Adrenal gland (tissue), 12 donors: ENCODE measurements around the gene STARD10. TPM values are rescaled to one million over a fixed set of nuclear protein-coding genes. Genes with fewer than 3 reads are reported as not detected.

Source experiments
- DNase-seq, 7 donors: peaks; one replicate each; pipeline ENCODE4 v3.0.0-alpha.2; 2019 to 2020
- H3K27ac ChIP-seq, 5 donors: fragments of 200-600 bp; sonication (generic) in 4 of 5; 1 replicate in 3 of 5; 2 replicates in 2 of 5; pipeline versions ENCODE4 v1.5.1 to v1.8.0; 2016 to 2020; ENCODE audit warnings: mild to moderate bottlenecking in 1 of 5
- H3K27me3 ChIP-seq: fragments of 200-600 bp; 2 replicates; pipeline ENCODE4 v1.8.0; 2021
- H3K36me3 ChIP-seq, 2 donors: fragments of 200-600 bp; replicated peaks in 1 of 2; 1 replicate in 1 of 2; 2 replicates in 1 of 2; pipeline versions ENCODE4 v1.5.1 to v1.8.0; 2018 to 2022
- H3K4me1 ChIP-seq, 2 donors: fragments of 200-600 bp; replicated peaks in 1 of 2; 1 replicate in 1 of 2; 2 replicates in 1 of 2; pipeline versions ENCODE4 v1.5.1 to v1.8.0; 2018 to 2021
- H3K4me3 ChIP-seq, 4 donors: fragments of 200-600 bp; sonication (generic) in 3 of 4; one replicate each; pipeline ENCODE4 v1.5.1; 2016 to 2018
- H3K9me3 ChIP-seq, 3 donors: fragments of 200-600 bp; sonication (generic) in 1 of 3; replicated peaks in 1 of 3; 1 replicate in 2 of 3; 2 replicates in 1 of 3; pipeline versions ENCODE4 v1.5.1 to v1.8.0; 2016 to 2021
- POLR2A ChIP-seq, 2 donors: fragments of 450-650 bp; IDR thresholded peaks; one replicate each; pipeline ENCODE4 v1.6.1; 2017; ENCODE audit warnings: antibody characterized with exemption in 2 of 2, mild to moderate bottlenecking in 2 of 2, moderate library complexity in 1 of 2
- WGBS, 4 donors: extraction: QIAGEN DNeasy Blood & Tissue Kit in 2 of 4; methylation state at CpG; one replicate each; pipeline versions ENCODE4 v1.1.5 to v1.1.7; 2013 to 2017; 5-methylcytosine and 5-hydroxymethylcytosine counted together
- intact Hi-C, 2 donors: fragments of 100-400 bp; cut with DNase I; formaldehyde crosslinking; loops; one replicate each; pipeline versions ENCODE4 v1.14.1 to v1.15.0; 2022 to 2023
- polyA plus RNA-seq, 3 donors: library from polyadenylated mRNA; stranded (reverse); fragments of 200-250 nt in 2 of 3; fragments of 350-450 nt in 1 of 3; fragmentation: Illumina TruSeq in 1 of 3; extraction: RNeasy Lipid Tissue Mini Kit (QIAGEN cat#74804) in 1 of 3; gene quantifications; one replicate each; pipeline ENCODE4 v1.2.3, GENCODE V29; 2013 to 2014
- total RNA-seq, 9 donors: library from RNA; depleted of rRNA in 4 of 9; stranded (reverse); fragments of >200 nt in 4 of 9; fragments of 120-200 nt in 1 of 9; fragmentation: NEBNext Ultra II Directional in 1 of 9; extraction: Animal tissue kit (Norgen Biotek cat#: 25700) in 1 of 9; gene quantifications; one replicate each; pipeline versions ENCODE4 v1.1.0 to v1.2.4, GENCODE V29; 2013 to 2023
- TF ChIP-seq, protein P1 (sequence below), 6 experiments: fragments of 450-650 bp in 4 of 6; fragments of 200-600 bp in 2 of 6; sonication (generic) in 1 of 6; IDR thresholded peaks; 1 replicate in 5 of 6; 2 replicates in 1 of 6; pipeline versions ENCODE4 v1.5.1 to v1.8.0; 2016 to 2021; ENCODE audit warnings: antibody characterized with exemption in 6 of 6, mild to moderate bottlenecking in 2 of 6, moderate library complexity in 1 of 6
- donor health status: healthy with polysubstance abuse.
- donor health status: Bipolar disorder and iron deficiency.
- donor health status: DM: yes; HTN: yes; CAD: no.
- donor health status: DM: no; HTN: no; CAD: no.
- donor health status: DM: no; HTN: no; CAD: no.
- donor health status: DM: yes; HTN: yes; CAD: no.

STARD10 gene
- total and polyA plus RNA-seq, 12 donors, result 190 to 668 (median 350) TPM

DNA sequence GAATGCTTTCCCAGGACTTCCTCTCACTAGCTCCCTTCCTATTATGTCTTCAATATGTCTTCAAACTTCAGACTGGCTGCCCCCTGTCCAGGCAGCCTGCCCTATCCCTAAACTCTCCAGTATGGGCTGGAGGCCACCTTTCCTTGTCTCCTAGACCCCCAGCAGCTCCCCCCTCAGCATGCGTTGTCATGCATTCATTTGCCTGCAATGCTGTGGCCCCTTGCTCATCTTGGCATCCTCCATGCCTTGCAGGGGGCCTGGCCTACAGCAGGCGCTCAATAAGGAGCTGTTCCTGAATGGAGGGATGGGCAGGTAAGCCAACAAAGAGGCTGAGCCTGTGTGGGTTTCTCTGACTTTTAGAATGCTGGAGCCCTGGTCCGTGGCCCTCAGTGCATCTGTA is 25.3 kb downstream of the STARD10 start:
- no peaks in the 10 kb centered on the region for H3K27me3 ChIP-seq
- no peaks in the 10 kb centered on the region for H3K36me3 ChIP-seq
- no peak for DNase-seq
- H3K4me3 ChIP-seq, result no peak overlapping the region
- peaks cover 21 to 44% of the 10 kb centered on the region in 2 donors for H3K4me1 ChIP-seq
- no peaks in the 10 kb centered on the region for H3K9me3 ChIP-seq
- WGBS, 4 donors, result 90 to 100% (median 95%) methylated on average over 3 of the region's 3 CpGs
- intact Hi-C loops, result no loop called here
- TF ChIP-seq, protein P1, sequence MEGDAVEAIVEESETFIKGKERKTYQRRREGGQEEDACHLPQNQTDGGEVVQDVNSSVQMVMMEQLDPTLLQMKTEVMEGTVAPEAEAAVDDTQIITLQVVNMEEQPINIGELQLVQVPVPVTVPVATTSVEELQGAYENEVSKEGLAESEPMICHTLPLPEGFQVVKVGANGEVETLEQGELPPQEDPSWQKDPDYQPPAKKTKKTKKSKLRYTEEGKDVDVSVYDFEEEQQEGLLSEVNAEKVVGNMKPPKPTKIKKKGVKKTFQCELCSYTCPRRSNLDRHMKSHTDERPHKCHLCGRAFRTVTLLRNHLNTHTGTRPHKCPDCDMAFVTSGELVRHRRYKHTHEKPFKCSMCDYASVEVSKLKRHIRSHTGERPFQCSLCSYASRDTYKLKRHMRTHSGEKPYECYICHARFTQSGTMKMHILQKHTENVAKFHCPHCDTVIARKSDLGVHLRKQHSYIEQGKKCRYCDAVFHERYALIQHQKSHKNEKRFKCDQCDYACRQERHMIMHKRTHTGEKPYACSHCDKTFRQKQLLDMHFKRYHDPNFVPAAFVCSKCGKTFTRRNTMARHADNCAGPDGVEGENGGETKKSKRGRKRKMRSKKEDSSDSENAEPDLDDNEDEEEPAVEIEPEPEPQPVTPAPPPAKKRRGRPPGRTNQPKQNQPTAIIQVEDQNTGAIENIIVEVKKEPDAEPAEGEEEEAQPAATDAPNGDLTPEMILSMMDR (IDR thresholded peaks at IDR 0.05), result no peak
- TF ChIP-seq POLR2A (IDR thresholded peaks at IDR 0.05), result no peak
- H3K27ac ChIP-seq, result peak overlapping the region in 2 of 5 donors; percentile 16 to 21

DNA sequence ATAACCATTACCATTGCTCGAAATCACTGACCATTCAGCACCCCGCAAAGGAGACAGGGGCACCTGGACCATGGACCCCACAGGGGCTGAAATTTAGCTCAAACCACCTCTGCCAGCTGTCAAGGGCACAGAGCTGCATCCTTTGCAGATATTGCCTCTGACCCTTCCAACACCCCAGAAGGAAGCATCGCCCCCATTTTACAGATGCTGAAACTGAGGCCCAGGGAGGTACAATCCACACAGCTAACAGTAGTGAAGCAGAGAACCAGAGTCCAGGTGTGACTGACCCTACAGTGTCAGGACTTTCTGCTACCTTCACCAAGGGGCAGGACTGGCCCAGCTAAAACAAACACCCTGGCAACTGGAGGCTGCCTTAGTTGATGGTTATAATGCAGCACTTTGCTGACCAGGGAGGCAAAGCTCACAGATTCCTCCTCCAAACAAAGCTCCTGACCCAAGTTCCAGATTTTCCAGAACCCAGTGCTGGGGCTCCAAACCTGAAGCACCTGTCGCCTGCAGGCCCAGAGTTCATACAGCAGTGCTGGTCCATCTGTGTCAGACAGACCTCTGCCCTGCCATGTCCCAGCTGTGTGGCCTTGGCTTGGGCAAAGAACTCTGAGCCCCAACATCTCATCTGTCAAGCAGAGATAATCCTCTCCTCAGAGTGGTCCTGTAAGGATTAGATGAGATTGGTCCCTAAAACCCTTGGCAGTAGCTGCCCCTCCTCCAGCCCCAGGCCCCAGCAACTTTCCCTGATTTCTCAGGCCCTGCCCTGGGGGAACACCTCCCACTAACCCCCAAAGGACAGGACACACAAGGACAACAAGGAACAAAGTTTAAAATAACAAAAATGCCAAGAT is 26.4 kb downstream of the STARD10 start:
- no peaks in the 10 kb centered on the region for H3K9me3 ChIP-seq
- H3K4me1 ChIP-seq, result peaks cover 16 to 40% of the 10 kb centered on the region in 2 donors
- TF ChIP-seq, protein P1 (IDR thresholded peaks at IDR 0.05), result no peak
- TF ChIP-seq POLR2A (IDR thresholded peaks at IDR 0.05), result no peak
- WGBS, 4 donors, result 89 to 97% (median 92%) methylated on average over 3 to 4 of the region's 4 CpGs
- H3K27me3 ChIP-seq, result no peaks in the 10 kb centered on the region
- peak overlapping the region in 1 of 5 donors; percentile 16 for H3K27ac ChIP-seq
- DNase-seq, result no peak
- no peaks in the 10 kb centered on the region for H3K36me3 ChIP-seq
- H3K4me3 ChIP-seq, result no peak overlapping the region
- intact Hi-C loops, result no loop called here

DNA sequence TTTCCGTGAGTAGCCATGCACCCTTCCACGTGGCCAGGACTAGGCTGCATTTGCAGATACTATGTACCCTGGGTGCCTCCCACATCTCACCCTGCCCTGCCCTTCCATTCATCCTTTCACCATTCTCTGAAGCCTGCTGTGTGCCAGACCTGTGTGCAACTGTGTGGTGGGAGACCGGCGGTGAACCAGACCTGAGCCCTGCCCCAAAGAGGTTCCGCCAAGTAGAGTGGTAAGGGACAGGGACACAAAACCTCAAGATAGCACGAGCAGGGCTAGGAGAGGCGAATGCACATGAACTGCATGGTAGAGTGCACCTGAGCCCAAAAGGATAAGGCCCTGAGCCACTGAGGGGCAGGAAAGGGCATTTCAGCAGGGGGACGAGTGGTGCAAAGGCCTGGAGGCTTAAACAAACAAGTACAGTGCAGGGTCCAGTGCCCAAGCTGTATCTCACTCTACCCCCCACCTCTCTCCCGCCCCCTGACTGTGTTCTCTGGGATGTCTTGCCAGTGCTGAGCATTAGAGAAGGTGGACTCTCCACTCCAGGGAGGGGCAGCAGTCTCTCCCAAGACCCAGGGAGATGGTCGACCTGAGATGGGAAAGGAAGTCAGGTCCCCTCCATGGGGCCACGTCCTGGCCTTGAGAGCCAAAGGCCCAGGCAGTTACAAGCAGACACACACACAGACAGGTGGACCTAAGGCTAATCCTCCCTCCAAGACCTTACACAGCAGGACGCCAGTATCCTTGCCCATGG is 27.5 kb downstream of the STARD10 start:
- peaks cover 12 to 31% of the 10 kb centered on the region in 2 donors for H3K4me1 ChIP-seq
- no peak overlapping the region for H3K27ac ChIP-seq
- H3K4me3 ChIP-seq, result no peak overlapping the region
- H3K9me3 ChIP-seq, result no peaks in the 10 kb centered on the region
- TF ChIP-seq, protein P1 (IDR thresholded peaks at IDR 0.05), result no peak
- no peak for TF ChIP-seq POLR2A (IDR thresholded peaks at IDR 0.05)
- WGBS, 4 donors, result 78 to 84% (median 81%) methylated on average over 11 to 12 of the region's 12 CpGs
- DNase-seq, result no peak
- H3K27me3 ChIP-seq, result no peaks in the 10 kb centered on the region
- intact Hi-C loops, result no loop called here
- H3K36me3 ChIP-seq, result no peaks in the 10 kb centered on the region

DNA sequence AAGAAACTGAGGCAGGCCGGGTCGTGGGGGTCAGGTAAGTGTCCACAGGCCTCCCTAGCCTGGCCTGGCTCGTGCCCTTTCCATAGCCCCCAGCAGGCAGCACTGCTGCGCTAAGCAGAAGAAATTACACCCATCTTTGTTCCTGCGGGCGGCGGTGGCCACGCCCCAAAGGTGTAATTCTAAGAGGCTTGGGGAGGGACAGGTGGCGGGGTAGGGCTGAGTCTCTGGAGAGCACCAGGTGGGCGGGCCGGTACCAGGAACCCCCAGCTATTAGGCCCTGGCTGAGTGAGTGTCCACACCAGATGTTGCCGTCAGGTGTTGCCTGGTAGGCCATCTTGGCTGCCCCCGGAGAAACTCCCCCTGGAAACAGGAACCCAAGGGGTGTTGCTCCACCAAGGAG is 29.3 kb downstream of the STARD10 start:
- peaks cover 18 to 34% of the 10 kb centered on the region in 2 donors for H3K4me1 ChIP-seq
- TF ChIP-seq POLR2A (IDR thresholded peaks at IDR 0.05), result no peak
- TF ChIP-seq, protein P1 (IDR thresholded peaks at IDR 0.05), result no peak
- WGBS, 4 donors, result 83 to 87% (median 85%) methylated on average over 11 to 13 of the region's 13 CpGs

More for the DNA sequence above, 29.3 kb downstream of the STARD10 start:
- Histone ChIP-seq H3K36me3 (no peaks in the 10 kb centered on the region), H3K27me3 (no peaks in the 10 kb centered on the region), H3K9me3 (no peaks in the 10 kb centered on the region), H3K4me3 (no peak overlapping the region), H3K27ac (no peak overlapping the region)
- no peak for DNase-seq
- intact Hi-C loops, result no loop called here
